GM18526 (cell line): ENCODE data around the gene KCNH8.

ENCODE experiments used
- POLR2A ChIP-seq: IDR thresholded peaks from 3 replicates; pipeline ENCODE4 v1.6.1; 2011; ENCODE audit not compliant: insufficient read length; ENCODE audit errors: extremely low read depth

The KCNH8 gene

DNA sequence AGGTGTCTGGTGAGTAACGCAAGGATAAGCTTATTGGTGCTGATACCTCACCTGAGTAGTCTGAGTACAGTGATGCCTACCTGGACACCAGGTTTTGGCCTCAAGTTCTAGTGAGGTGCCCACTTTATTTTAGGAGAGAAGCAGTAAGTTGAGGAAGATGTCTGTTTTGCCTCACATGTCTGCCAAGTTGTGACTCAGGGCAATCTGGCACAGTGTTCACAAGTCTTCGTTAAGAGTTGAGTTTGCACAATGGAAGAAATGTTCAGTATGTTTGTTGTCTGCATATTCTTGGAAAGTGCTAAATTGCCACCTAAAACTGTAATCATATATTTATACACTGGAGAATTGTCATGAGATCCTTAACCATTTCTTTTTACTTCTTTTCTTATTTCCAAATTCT, 122.2 kb downstream of the KCNH8 start:
- no peak for TF ChIP-seq POLR2A

DNA sequence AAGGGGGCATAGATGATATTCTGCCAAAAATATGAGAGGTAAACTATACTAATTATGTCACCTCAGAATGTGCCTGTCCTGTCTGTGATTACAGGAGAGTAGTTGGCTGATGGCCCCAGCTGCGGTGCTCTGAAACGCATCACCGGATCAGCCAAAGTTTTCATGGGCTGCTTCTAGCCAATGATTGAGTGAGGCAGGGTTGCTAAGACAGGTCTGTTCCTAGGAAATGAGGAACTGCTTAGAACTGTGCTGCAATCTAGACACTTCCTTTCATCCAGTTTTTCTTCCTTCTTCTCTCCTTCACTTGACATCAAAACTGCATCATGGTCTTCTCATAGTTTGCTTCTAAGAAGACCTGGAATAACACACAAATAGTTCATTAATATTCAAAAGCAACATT, 124.0 kb downstream of the KCNH8 start:
- TF ChIP-seq POLR2A = no peak

DNA sequence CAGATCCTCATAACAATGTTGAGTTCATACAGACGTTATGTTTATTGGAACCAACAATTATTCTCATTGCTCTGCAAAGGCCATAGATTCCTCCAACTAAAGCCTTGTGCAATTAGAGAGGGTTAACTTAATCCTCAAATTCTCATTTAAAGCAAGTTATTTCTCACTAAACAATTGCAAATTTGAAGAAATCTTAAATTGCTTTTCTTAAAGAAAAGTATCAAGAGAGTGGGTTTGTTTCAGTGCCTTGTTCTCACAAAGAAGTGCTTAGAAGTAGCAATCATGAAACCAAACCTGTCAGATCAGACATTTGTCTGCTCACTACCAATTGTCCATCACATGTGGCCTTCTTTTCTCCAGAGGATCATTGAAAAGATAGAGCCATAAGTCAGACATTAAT, 124.8 kb downstream of the KCNH8 start:
- TF ChIP-seq POLR2A = no peak

DNA sequence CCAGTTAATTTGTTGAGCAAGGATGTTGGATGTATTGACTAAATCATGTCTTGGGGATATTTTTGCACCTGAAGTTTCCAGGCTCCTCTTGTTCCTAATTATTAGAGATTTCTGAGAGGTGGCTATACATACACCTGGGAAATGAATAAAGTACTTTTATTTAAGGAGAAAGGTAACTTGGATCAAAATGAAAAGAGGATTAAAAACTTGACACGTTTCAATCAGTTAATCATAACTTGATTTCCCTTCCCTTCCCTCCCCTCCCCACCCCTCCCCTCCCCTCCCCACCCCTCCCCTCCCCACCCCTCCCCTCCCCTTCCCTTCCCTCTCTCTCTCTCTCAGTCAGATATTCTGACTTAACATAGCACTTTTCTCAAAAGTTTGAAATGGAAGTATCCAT, 126.3 kb downstream of the KCNH8 start:
- no peak for TF ChIP-seq POLR2A

DNA sequence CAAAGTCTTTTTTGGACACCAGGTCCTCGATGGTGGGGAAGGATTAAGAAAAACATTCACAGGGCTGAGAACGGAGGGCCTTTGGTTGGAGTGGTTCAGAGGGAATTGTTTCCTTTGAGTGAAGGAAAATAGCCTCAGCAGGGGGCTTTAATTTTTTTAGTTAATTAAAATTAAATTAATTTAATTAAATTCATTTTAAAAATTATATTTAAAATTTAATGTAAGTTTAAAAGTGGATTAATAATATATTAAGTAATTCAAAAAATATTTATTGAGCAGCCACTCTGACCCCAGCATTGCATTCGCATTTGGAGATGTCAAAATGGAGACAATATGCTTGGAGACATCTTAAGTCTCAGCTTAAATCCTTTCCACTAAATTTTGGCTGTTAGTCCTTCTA, 136.7 kb downstream of the KCNH8 start:
- no peak for TF ChIP-seq POLR2A

DNA sequence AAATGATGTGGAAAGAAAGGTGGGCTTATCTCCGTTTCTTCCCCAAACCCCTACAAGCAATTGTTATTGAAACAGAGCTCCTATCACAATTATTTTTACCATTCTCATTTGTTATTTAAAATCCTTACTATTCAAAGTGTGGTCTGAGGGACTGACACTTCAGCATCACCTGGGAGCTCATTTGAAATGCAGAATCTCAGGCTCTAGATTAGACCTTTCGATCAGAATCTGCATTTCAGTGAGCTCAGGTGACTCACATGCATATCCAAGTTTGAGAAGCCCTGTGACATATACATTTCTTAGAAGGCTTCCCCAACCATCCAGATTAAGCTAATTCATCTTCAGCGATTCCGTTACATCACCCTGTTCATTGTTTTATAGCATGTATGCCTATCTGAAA, 145.0 kb downstream of the KCNH8 start:
- no peak for TF ChIP-seq POLR2A

DNA sequence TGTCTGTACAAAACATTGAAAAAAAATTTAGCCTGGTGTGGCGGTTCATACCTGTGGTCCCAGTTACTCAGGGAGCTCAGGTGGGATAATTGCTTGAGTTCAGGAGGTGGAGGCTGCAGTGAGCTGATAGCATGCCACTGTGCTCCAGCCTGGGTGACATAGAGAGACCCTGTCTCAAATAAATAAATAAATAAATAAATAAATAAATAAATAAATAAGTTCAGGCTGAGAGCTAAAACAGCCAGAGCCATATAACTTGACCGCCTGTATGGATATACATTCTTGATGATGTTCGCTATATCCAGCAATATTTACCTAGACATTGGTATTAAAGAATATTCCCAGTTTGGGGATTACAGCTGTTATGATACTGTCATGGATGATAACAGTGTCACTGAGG, 146.9 kb downstream of the KCNH8 start:
- no peak for TF ChIP-seq POLR2A

DNA sequence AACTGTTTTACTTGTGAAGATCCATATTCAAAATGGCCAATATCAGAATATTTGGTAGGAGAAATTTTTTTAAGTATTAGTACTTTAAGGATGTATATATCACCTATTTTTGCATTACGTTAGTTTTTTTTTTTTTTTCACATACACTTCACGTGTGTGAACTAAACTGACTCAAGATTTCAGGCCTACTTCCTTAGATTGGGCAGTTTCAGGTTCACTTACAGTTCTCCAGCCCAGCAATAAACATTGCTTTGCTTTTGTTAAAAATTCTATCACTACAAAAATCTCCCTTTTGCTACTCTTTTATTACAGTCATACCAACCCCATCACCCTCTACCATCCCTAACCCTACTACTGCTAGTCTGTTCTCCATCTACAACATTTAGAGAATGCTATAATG, 183.6 kb downstream of the KCNH8 start:
- TF ChIP-seq POLR2A = no peak

DNA sequence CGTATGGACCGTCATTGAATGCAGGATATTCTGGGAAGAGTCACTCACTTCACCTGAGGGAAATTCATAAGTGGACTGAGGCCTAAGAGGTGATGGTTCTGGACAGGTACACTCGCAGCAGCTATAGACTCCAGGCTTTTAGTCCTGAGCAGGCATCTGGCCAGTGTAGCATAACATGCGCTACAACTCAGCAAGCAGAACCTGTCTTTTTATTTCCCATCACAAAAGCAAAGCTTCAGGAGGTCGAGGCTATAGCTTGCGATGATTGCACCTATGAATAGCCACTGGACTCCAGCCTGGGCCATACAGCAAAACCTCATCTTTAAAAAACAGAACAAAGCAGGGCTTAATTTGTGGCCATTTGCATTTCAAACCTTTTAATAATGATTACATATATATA, 185.8 kb downstream of the KCNH8 start:
- TF ChIP-seq POLR2A = no peak

DNA sequence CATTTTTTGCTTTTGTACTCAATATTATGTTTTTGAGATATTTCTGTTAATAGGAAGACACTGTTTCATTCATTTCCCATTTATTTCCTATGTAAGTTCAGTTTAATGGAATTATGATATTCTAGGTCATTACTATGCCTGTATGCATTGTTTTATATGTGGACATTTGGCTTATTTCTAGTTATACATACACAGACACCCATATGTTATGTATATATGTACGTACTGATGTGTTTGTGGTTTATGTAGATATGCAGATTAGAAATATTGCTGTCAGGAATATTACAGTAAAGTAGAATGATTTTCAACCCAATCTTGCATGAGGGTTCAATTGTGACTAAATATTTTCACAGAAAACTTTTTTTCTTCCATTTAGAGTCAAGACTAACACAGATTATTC, 190.5 kb downstream of the KCNH8 start:
- no peak for TF ChIP-seq POLR2A

DNA sequence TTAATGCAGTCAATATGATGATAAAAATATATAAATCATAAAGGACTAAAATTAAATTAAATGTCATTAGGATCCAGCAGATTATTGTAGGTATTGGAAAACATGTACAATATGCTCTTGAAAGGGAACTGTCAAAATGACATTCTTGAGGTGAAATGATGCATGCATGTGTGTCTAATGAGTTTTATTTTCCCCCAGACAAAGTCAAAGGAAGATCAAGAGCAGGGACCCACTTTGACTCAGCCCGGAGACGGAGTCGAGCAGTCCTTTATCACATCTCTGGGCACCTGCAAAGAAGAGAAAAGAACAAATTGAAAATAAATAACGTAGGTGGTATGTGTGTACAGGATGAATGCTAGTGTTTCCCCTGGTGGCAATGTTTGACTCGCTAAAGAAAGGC, 194.1 kb downstream of the KCNH8 start:
- no peak for TF ChIP-seq POLR2A

DNA sequence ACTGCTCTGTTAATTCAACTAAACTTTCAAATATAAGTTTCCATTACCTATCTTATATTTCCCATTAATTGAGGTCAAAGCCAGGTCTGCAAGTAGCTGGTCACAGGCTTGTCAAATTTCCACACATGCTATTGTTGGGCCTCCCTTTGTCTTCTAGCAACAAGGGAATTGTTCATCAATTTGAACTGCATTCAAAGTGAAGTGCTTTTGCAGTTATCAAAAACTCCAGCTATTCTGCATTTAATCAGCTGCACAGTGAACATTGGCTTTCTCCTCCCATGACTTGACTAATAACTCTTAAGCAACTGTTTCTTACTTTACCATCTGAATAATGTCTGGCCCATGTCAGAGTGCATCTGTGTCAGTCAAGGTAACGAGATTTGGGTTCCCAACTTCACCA, 198.4 kb downstream of the KCNH8 start:
- TF ChIP-seq POLR2A = no peak

DNA sequence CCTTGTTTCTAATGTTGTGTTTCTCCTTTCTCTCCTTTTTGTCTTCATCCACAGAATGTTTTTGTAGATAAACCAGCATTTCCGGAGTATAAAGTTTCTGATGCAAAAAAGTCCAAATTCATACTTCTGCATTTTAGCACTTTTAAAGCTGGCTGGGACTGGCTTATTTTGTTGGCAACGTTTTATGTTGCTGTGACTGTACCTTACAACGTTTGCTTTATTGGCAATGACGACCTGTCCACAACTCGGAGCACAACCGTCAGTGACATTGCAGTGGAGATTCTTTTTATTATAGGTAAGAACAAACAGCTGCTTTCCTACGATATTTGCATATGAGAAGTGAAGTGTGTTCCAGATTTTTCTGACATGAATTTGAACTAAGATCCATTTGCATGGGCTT, 199.4 kb downstream of the KCNH8 start:
- no peak for TF ChIP-seq POLR2A

DNA sequence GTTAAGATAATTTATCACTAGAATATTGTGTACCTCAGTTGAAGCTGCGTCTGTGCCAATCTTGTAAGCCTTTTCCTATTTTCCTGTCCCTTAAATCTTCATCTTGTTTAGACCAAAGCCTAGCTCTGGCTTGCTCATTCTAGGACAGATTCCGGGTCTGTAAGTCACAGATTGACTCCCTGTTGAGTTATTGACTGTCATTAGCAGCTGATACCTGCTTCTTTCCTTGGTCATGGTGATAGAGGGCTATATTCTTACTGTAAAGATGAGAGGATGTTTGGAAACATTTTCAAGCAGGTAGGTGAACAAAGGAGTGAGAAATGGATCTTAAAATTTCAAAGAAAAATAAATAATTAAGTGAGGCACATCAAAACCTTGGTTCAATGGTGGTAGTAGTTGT, 200.2 kb downstream of the KCNH8 start:
- TF ChIP-seq POLR2A = no peak

DNA sequence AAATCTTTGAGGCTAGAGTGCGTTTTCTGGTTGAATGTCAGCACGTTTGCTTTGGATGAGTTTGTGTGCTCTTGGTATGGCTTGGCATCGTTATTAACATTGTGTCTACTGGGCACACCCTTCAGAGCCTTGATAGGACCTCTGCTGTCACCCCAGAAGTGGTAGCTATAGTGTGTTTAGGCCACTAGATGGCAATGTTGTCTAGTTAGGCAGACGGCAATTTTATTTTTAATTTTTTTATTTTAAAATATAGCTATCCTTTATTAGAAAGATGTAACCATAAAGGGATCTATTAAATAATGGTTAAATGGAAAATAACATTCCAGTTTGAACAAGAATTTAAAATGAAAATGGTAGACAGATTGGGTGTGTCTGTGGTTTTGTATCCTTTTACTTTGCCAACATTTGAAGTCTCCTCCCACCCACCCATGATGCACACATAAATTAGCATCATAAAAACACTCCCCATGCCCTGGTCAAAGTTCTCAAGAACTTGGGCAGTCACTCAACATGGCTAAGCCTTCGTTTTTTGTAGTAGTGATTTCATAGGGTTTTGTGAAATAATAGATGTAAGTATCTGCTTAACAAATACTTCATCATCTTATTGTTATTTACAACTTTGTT, 200.7 kb downstream of the KCNH8 start:
- no peak for TF ChIP-seq POLR2A

DNA sequence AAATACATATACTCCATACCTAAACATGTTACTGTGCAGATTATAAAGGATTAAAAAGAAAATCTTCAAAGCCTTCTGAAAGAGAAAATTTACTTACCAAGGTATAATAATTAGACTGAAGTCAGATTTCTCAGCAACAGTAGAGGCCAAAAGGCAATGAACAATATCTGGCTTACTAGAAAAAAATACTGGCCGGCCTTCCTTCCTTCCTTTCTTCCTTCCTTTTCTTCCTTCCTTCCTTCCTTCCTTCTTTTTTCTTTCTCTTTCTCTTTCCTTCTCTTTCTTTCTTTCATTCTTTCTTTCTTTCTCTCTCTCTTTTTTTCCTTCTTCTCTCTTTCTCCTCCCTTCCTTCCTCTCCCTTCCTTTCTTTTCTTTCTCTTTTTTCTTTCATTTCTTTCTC, 209.6 kb downstream of the KCNH8 start:
- TF ChIP-seq POLR2A = no peak

DNA sequence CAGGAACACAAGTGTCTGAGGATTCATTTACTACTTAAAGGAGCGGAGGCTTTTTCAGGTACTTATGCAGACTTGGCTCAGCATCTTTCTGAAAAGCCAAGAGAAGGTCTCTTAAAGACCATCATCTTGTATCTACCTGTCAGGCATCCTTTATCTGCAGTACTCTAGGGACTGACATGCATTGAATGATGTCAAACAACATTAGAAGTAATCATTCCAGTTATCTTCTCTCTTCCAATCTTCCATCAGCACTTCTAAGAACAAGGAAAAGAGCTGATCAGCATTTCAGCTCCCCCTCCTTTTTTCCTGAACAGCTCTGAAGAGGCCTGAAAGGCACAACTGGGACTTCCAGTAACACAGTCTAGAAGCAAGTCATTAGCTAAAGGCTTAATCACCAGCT, 214.8 kb downstream of the KCNH8 start:
- no peak for TF ChIP-seq POLR2A

DNA sequence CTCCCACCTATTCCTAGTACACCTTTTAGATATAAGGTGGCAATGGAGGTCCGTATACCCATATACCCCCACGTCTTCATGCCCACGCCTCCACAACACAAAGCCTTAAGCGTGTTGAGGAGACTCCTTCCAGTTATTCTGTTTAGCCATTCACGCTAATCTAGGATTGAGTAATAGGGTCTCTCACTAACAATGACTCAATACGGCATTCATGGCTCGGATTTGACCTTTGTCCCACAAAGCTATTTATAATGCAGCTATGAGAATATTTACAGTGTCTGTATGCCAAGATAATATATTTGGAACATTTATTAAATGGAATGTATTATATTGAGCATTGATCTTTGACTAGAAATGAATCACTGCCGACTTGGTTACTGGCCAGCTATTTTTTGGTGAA, 215.8 kb downstream of the KCNH8 start:
- TF ChIP-seq POLR2A = no peak

DNA sequence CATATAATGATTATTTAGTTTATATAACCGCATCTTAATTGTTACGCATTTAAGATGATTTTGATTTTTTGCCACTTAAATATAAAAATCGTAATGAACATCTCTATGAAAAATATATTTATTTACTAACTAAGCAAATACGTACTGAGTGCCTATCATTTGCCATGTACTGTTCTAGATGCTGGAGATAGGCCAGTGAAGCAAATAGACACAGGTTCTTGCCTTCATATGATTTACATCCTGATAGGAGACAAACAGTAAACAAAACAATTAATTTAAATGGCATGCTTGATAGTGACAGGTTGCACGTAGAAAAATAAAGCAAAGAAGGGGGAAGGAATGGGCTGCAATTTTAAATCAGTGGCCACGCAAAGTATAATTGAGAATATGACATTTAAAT, 217.2 kb downstream of the KCNH8 start:
- TF ChIP-seq POLR2A = no peak

DNA sequence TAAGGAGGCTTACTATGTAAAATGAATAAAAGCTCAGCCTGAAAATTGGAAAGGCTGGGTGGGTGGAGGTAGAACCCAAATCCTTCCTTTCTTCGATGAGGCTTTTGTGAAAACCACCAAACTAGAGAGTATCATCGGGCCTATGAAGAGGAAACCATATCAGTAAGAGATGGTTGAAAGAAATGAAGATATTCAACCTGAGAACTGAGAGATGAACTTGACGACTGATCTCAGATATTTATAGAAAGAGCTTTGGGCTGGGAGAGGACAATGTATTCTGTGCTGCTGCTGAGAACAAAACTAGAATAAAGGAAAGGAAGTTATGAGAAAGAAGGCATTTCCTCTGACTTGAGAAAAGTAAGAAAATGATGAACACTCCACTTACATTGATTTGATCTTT, 236.6 kb downstream of the KCNH8 start:
- TF ChIP-seq POLR2A = no peak
